SH-SY5Y (cell line): Measurements from ENCODE around the gene FAM32A.

Experiments
- GATA2 ChIP-seq: IDR thresholded peaks from 2 replicates; pipeline ENCODE4 v1.6.1; 2011; ENCODE audit warnings: mild to moderate bottlenecking, low read depth, low read length
- GATA3 ChIP-seq: IDR thresholded peaks from 2 replicates; pipeline ENCODE4 v1.6.1; 2011; ENCODE audit warnings: low read depth, mild to moderate bottlenecking, low read length, moderate library complexity

- TF ChIP-seq GATA3 (no peak), GATA2 (no peak)
These were observed 4.6 kb upstream of the FAM32A start for GRCh38 chr19:16180611-16181010.
